ENCODE results near the gene MUC12. TPM values are rescaled to one million over a fixed set of nuclear protein-coding genes. Genes with fewer than 3 reads are reported as not detected.

Gene MUC12
- total and polyA plus RNA-seq, 4 donors = 0.16 TPM; not detected in 3

DNA sequence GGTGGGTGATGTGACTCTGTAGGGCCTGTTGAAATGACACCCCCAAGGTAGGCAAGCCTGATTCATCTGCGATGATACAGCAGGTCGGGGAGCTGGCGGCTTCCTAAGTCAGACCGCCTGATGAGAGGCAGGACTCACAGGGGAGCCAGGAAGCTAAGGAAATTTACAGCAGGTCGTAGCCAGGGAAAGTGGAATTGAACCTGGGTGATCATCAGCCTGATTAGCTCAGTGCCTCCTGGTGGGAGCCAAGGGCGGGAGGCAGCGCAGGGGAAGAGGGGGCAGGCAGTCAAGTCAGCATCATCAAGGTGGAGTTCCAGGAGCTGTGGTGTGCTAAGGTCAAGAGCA lies 97.4 kb downstream of the MUC12 start:
- DNase-seq (ENCODE audit: low spot score) = no peak
- H3K27ac ChIP-seq (ENCODE audit: low read depth in 1 of 2, low read length in 2 of 2) = no peak overlapping the region
- TF ChIP-seq, protein P1, sequence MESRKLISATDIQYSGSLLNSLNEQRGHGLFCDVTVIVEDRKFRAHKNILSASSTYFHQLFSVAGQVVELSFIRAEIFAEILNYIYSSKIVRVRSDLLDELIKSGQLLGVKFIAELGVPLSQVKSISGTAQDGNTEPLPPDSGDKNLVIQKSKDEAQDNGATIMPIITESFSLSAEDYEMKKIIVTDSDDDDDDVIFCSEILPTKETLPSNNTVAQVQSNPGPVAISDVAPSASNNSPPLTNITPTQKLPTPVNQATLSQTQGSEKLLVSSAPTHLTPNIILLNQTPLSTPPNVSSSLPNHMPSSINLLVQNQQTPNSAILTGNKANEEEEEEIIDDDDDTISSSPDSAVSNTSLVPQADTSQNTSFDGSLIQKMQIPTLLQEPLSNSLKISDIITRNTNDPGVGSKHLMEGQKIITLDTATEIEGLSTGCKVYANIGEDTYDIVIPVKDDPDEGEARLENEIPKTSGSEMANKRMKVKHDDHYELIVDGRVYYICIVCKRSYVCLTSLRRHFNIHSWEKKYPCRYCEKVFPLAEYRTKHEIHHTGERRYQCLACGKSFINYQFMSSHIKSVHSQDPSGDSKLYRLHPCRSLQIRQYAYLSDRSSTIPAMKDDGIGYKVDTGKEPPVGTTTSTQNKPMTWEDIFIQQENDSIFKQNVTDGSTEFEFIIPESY (IDR thresholded peaks at IDR 0.05) = no peak
- no peak for TF ChIP-seq TAF1 (conservative IDR thresholded peaks at IDR 0.05)
- TF ChIP-seq, protein P2, sequence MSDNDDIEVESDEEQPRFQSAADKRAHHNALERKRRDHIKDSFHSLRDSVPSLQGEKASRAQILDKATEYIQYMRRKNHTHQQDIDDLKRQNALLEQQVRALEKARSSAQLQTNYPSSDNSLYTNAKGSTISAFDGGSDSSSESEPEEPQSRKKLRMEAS (IDR thresholded peaks at IDR 0.05) = no peak
- no peak for TF ChIP-seq HNF4A (conservative IDR thresholded peaks at IDR 0.05)
- no peak for TF ChIP-seq HNF4G (IDR thresholded peaks at IDR 0.05)
- no peak for TF ChIP-seq GABPA (IDR thresholded peaks at IDR 0.05 in 1 of 2, conservative IDR thresholded peaks at IDR 0.05 in 1 of 2)
- TF ChIP-seq YY1 (IDR thresholded peaks at IDR 0.05) = no peak
- no peak for TF ChIP-seq SP1 (IDR thresholded peaks at IDR 0.05)
- no peak for TF ChIP-seq RAD21 (IDR thresholded peaks at IDR 0.05)
- TF ChIP-seq, protein P3, sequence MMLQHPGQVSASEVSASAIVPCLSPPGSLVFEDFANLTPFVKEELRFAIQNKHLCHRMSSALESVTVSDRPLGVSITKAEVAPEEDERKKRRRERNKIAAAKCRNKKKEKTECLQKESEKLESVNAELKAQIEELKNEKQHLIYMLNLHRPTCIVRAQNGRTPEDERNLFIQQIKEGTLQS (IDR thresholded peaks at IDR 0.05) = no peak
- TF ChIP-seq FOXA2 (IDR thresholded peaks at IDR 0.05) = no peak
- TF ChIP-seq, protein P4, sequence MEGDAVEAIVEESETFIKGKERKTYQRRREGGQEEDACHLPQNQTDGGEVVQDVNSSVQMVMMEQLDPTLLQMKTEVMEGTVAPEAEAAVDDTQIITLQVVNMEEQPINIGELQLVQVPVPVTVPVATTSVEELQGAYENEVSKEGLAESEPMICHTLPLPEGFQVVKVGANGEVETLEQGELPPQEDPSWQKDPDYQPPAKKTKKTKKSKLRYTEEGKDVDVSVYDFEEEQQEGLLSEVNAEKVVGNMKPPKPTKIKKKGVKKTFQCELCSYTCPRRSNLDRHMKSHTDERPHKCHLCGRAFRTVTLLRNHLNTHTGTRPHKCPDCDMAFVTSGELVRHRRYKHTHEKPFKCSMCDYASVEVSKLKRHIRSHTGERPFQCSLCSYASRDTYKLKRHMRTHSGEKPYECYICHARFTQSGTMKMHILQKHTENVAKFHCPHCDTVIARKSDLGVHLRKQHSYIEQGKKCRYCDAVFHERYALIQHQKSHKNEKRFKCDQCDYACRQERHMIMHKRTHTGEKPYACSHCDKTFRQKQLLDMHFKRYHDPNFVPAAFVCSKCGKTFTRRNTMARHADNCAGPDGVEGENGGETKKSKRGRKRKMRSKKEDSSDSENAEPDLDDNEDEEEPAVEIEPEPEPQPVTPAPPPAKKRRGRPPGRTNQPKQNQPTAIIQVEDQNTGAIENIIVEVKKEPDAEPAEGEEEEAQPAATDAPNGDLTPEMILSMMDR (IDR thresholded peaks at IDR 0.05; ENCODE audit: low read depth, low read length, missing input control) = no peak
- no peak for TF ChIP-seq RXRA (IDR thresholded peaks at IDR 0.05)
- no peak for TF ChIP-seq NR2F2 (IDR thresholded peaks at IDR 0.05)
- no peak for TF ChIP-seq JUND (IDR thresholded peaks at IDR 0.05)
- no peak for TF ChIP-seq FOXA1 (IDR thresholded peaks at IDR 0.05)
- TF ChIP-seq EGR1 (IDR thresholded peaks at IDR 0.05; ENCODE audit: low read depth in 2 of 2) = no peak
- TF ChIP-seq, protein P5, sequence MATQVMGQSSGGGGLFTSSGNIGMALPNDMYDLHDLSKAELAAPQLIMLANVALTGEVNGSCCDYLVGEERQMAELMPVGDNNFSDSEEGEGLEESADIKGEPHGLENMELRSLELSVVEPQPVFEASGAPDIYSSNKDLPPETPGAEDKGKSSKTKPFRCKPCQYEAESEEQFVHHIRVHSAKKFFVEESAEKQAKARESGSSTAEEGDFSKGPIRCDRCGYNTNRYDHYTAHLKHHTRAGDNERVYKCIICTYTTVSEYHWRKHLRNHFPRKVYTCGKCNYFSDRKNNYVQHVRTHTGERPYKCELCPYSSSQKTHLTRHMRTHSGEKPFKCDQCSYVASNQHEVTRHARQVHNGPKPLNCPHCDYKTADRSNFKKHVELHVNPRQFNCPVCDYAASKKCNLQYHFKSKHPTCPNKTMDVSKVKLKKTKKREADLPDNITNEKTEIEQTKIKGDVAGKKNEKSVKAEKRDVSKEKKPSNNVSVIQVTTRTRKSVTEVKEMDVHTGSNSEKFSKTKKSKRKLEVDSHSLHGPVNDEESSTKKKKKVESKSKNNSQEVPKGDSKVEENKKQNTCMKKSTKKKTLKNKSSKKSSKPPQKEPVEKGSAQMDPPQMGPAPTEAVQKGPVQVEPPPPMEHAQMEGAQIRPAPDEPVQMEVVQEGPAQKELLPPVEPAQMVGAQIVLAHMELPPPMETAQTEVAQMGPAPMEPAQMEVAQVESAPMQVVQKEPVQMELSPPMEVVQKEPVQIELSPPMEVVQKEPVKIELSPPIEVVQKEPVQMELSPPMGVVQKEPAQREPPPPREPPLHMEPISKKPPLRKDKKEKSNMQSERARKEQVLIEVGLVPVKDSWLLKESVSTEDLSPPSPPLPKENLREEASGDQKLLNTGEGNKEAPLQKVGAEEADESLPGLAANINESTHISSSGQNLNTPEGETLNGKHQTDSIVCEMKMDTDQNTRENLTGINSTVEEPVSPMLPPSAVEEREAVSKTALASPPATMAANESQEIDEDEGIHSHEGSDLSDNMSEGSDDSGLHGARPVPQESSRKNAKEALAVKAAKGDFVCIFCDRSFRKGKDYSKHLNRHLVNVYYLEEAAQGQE (IDR thresholded peaks at IDR 0.05) = no peak
- H3K9me3 ChIP-seq (ENCODE audit: control insufficient read depth in 4 of 4, low read length in 3 of 4) = no peaks in the 10 kb centered on the region
- H3K27me3 ChIP-seq (ENCODE audit: control insufficient read depth in 4 of 4, insufficient read depth in 4 of 4, low read length in 3 of 4) = no peaks in the 10 kb centered on the region
- H3K4me3 ChIP-seq (ENCODE audit: low read depth in 1 of 3, low read length in 3 of 3) = no peak overlapping the region
- no peak overlapping the region for H3K9ac ChIP-seq (ENCODE audit: low read depth in 1 of 2, low read length in 2 of 2)
- 77% methylated on average over 7 of the region's 7 CpGs for WGBS
- H3K4me1 ChIP-seq (ENCODE audit: control insufficient read depth in 4 of 4, insufficient read depth in 4 of 4, low read length in 3 of 4) = no peaks in the 10 kb centered on the region
- H3K36me3 ChIP-seq (ENCODE audit: control insufficient read depth in 4 of 4, insufficient read depth in 3 of 4, low read depth in 1 of 4, low read length in 3 of 4) = no peaks in the 10 kb centered on the region

Measured in liver (tissue), 9 donors.